ENCODE results near the gene SIPA1L3.

GRCh38 chr19:38005224-38005614 lies 98.2 kb downstream of the SIPA1L3 start:
- no peak for TF ChIP-seq ZNF521 (tag by site-specific recombination; IDR thresholded peaks at IDR 0.05)
- no peak for TF ChIP-seq FEZF1 (tag by site-specific recombination; IDR thresholded peaks at IDR 0.05)
- no peak for TF ChIP-seq KLF16 (tag by site-specific recombination; IDR thresholded peaks at IDR 0.05)
- TF ChIP-seq ZFP41 (tag by site-specific recombination; IDR thresholded peaks at IDR 0.05; ENCODE audit: borderline replicate concordance): no peak
- TF ChIP-seq CTCF (tag by site-specific recombination; IDR thresholded peaks at IDR 0.05): no peak
